Measurements from ENCODE around the gene PLEKHA3.
"Not testable (repeated sequence)": the region's sequence is repeated elsewhere in the genome, so short reads cannot be mapped to it uniquely, and the experiment has no call there.

The PLEKHA3 gene

GRCh38 chr2:178525460-178525859 is 45.2 kb downstream of the PLEKHA3 start:
- DNase-seq, result not testable (repeated sequence)

GRCh38 chr2:178526256-178526655 is 46.0 kb downstream of the PLEKHA3 start:
- DNase-seq, result no peak

DNA sequence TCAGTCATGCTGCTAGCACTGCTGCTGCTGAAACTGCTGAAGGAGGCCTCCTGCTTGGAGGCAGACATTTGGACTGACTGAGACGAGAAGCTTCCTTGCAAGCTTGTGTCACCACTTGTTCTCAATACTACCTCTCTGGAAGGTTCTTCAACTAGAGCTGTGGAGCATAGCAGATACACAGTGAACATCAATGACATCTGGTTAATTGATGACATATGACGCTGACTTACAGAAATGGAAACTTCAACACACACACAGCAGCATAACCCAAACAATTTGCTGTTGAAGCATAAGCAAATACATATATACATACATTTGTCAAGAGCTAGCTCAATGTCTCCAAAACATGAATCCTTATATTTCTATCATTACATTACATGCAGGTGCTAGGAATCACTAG is 47.3 kb downstream of the PLEKHA3 start:
- no peak for DNase-seq

DNA sequence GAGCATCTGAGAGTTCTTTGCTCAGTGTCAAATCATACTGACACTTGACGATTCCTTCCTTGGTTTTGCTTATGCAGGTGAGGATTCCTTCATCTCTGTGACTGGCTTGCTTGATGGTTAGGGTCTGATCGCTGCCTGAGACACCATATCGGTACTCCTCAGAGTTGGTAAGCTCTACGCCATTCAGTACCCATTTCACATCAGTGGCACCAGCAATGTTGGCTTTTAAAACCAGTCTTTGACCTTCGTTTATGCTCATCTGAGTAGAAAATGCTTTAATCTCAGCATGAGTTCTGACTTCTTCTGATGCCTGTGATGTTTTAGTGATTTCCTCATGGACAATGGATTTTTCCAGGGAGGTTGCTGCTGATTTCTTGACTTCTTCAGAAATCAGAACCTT is 48.4 kb downstream of the PLEKHA3 start:
- DNase-seq, result no peak

DNA sequence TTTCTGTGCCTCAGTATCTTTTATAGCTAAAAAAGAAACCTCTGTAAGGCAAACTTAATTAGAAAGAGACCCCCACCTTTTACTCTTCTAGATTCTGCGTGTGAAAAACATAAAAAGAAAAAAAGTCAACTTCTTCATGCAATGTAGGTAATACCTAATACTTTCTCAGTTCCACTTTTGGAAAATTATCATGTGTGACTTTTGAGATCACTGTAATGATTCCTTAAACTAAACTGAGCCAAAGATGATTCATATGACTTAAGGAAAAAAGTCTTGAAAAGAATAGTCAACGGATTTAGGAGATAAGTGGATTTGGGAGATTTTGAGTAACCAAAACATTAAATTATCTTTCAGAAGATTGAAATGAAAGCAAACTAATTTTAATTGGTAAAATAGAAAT is 48.9 kb downstream of the PLEKHA3 start:
- no peak for DNase-seq

DNA sequence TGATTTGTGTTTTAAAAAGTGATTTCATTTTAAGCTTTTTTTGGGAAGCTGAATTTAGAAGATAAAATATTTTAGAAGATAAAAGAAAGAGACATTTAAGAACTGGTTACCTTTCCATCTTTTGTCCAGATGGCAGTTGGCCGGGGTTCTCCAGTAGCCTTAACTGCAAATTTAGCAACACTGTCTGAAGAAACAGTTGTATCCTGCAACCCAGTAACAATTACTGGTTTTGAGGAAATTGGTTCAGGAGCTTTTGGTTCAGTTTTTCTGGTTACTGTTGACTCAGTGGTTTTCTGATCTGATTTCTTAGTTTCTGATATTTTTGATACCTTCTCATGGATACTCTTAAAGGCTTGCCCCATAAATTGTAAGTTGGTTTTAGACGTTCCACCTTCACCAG is 49.9 kb downstream of the PLEKHA3 start:
- DNase-seq, result no peak

GRCh38 chr2:178530625-178531142 is 50.4 kb downstream of the PLEKHA3 start:
- DNase-seq, result no peak

DNA sequence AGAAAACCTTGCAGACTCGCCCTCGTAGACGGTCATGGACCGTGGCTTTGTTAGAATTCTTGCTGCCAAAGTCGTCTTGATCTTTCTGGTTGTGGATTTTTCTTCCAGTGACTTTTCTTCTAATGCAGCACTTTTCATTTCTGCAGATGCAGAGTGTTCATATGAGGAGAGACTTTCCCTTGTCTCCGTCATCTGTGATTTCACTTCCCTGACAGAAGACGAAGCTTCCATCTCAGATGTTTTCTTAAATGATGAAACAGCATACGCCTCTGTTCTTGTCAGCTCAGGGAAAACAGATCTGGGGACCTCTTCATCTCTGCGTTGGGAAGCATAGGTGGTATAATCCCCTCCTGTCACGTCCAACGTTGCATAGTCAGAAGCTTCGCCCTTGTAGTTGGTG is 50.9 kb downstream of the PLEKHA3 start:
- DNase-seq, result no peak

GRCh38 chr2:178536037-178536436 is 55.8 kb downstream of the PLEKHA3 start:
- no peak for DNase-seq

GRCh38 chr2:178542161-178542560 is 61.9 kb downstream of the PLEKHA3 start:
- no peak for DNase-seq

- no peak for DNase-seq
Measured at GRCh38 chr2:178542569-178542968, 62.3 kb downstream of the PLEKHA3 start.

GRCh38 chr2:178550352-178550751 is 70.1 kb downstream of the PLEKHA3 start:
- DNase-seq, result no peak

DNA sequence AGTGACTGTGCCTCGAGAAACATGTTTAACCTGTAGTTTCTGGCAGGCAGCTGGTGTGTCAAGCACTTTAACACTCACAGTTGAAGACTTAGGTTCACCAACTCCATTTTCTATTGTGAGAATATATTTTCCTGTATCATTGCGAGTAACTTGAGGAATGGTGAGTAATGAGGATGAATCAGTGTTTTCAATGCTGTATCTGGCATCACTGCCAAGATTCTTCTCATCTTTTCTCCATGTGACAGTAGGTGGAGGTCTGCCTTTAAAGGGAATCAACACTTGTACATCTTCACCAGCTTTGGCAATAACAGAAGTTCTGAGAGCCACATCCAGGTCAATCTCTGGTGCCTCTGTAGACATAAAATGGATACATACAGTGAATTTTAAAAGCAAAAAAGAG is 72.8 kb downstream of the PLEKHA3 start:
- no peak for DNase-seq

Data from activated CD4-positive, alpha-beta T cell treated with anti-CD3 and anti-CD28 coated beads, Interleukin-2, amount 50 U/mL, for 1 hour (primary cell).